B cell (primary cell): Measurements from ENCODE around the gene AFF1. TPM values are rescaled to one million over a fixed set of nuclear protein-coding genes. Genes with fewer than 3 reads are reported as not detected.

ENCODE experiments used
- ATAC-seq: fragments of 200-7000 bp; cut with Tn5 transposase; one replicate; pipeline ENCODE4 v1.10.0; 2021; ENCODE audit warnings: low read depth, mild to moderate bottlenecking, moderate number of reproducible peaks, moderate library complexity
- CTCF ChIA-PET: fragments of 350-600 bp; sonication (Branson Sonifier 250); formaldehyde crosslinking; loops from one replicate; lab custom pipeline; 2021; ENCODE audit warnings: antibody characterized with exemption, inconsistent platforms; lab: Charles Lee
- POLR2A ChIA-PET: fragments of 350-600 bp; sonication (Branson Sonifier 250); formaldehyde crosslinking; loops from one replicate; lab custom pipeline; 2021; ENCODE audit warnings: antibody characterized with exemption; lab: Charles Lee
- DNase-seq: peaks from one replicate; pipeline ENCODE4 v3.0.0; 2013
- H2AFZ ChIP-seq: 2 replicates; pipeline ENCODE4 v1.6.1; 2012; ENCODE audit warnings: mild to moderate bottlenecking, low read depth, low read length; ENCODE audit not compliant: insufficient read depth, poor library complexity, severe bottlenecking
- H3K27ac ChIP-seq, 2 donors: 1 replicate in 1 of 2; 2 replicates in 1 of 2; pipeline ENCODE4 v1.5.1; 2012 to 2013; ENCODE audit warnings: low read length in 2 of 2, mild to moderate bottlenecking in 2 of 2, moderate library complexity in 1 of 2
- H3K27me3 ChIP-seq, 4 experiments: fragments of 200-600 bp in 1 of 4; sonication (generic) in 1 of 4; replicated peaks in 1 of 4; 1 replicate in 2 of 4; 2 replicates in 2 of 4; pipeline versions ENCODE4 v1.6.1 to v1.7.0; 2013 to 2016; ENCODE audit warnings: low read length in 3 of 4, mild to moderate bottlenecking in 2 of 4, mixed read lengths in 1 of 4, moderate library complexity in 1 of 4; ENCODE audit not compliant: insufficient read depth in 4 of 4, control insufficient read depth in 3 of 4; ENCODE audit errors: control extremely low read depth in 1 of 4
- H3K36me3 ChIP-seq, 2 experiments: replicated peaks in 1 of 2; 1 replicate in 1 of 2; 2 replicates in 1 of 2; pipeline versions ENCODE4 v1.6.1 to v1.7.1; 2013; ENCODE audit warnings: low read length in 1 of 2; ENCODE audit not compliant: insufficient read depth in 2 of 2, control insufficient read depth in 1 of 2; ENCODE audit errors: control extremely low read depth in 1 of 2, extremely low read depth in 1 of 2
- H3K4me1 ChIP-seq, 2 donors: fragments of 200-600 bp in 1 of 2; sonication (generic) in 1 of 2; 1 replicate in 1 of 2; 2 replicates in 1 of 2; pipeline versions ENCODE4 v1.5.1 to v1.6.1; 2013 to 2017; ENCODE audit warnings: low read length in 2 of 2; ENCODE audit not compliant: control insufficient read depth in 2 of 2, insufficient read depth in 2 of 2
- H3K4me2 ChIP-seq: replicated peaks from 2 replicates; pipeline ENCODE3; 2012; ENCODE audit warnings: mild to moderate bottlenecking, low read depth, low read length; ENCODE audit not compliant: poor library complexity, severe bottlenecking
- H3K4me3 ChIP-seq, 5 experiments: fragments of 200-600 bp in 1 of 5; sonication (generic) in 1 of 5; 1 replicate in 3 of 5; 2 replicates in 2 of 5; pipeline versions ENCODE4 v1.5.1 to v1.7.0; 2011 to 2016; ENCODE audit warnings: low read length in 4 of 5, mild to moderate bottlenecking in 4 of 5, low read depth in 2 of 5, control low read depth in 1 of 5, moderate library complexity in 1 of 5; ENCODE audit not compliant: insufficient read depth in 1 of 5; ENCODE audit errors: control extremely low read depth in 1 of 5, extremely low read depth in 1 of 5
- H3K79me2 ChIP-seq: fragments of 200-600 bp; sonication (generic); one replicate; pipeline ENCODE4 v1.6.0; 2016; ENCODE audit warnings: low read length; ENCODE audit not compliant: control insufficient read depth, insufficient read depth
- H3K9ac ChIP-seq: fragments of 200-600 bp; sonication (generic); 2 replicates; pipeline ENCODE4 v1.6.1; 2017; ENCODE audit warnings: mild to moderate bottlenecking, low read length, moderate library complexity
- H3K9me3 ChIP-seq, 3 donors: one replicate each; pipeline versions ENCODE4 v1.6.1 to v1.7.1; 2013; ENCODE audit warnings: low read length in 2 of 3; ENCODE audit not compliant: control insufficient read depth in 2 of 3, insufficient read depth in 1 of 3; ENCODE audit errors: control extremely low read depth in 1 of 3
- H4K20me1 ChIP-seq: 2 replicates; pipeline ENCODE4 v1.6.0; 2012; ENCODE audit warnings: mild to moderate bottlenecking, low read length; ENCODE audit not compliant: insufficient read depth, control insufficient read depth, poor library complexity, severe bottlenecking
- H3K27ac Mint-ChIP-seq: one replicate; pipeline ENCODE4 v1.8.0; 2021; ENCODE audit warnings: mixed read lengths
- H3K27me3 Mint-ChIP-seq: one replicate; pipeline ENCODE4 v1.8.0; 2021; ENCODE audit warnings: mixed read lengths
- H3K4me1 Mint-ChIP-seq: one replicate; pipeline ENCODE4 v1.8.0; 2021; ENCODE audit warnings: mixed read lengths
- H3K4me3 Mint-ChIP-seq: one replicate; pipeline ENCODE4 v1.8.0; 2021; ENCODE audit warnings: mixed read lengths
- H3K9me3 Mint-ChIP-seq: one replicate; pipeline ENCODE4 v1.8.0; 2022; ENCODE audit warnings: mixed read lengths; ENCODE audit not compliant: insufficient read depth
- CTCF ChIP-seq: fragments of 200-600 bp; IDR thresholded peaks from one replicate; pipeline ENCODE4 v1.8.0; 2022; ENCODE audit warnings: antibody characterized with exemption, mild to moderate bottlenecking
- EZH2 ChIP-seq: IDR thresholded peaks from 2 replicates; pipeline ENCODE4 v1.6.1; 2012; ENCODE audit warnings: borderline replicate concordance, low read depth, mild to moderate bottlenecking, moderate library complexity, low read length; ENCODE audit not compliant: insufficient read depth, poor library complexity, severe bottlenecking
- WGBS: methylation state at CpG from one replicate; pipeline ENCODE4 v1.1.5; 2013; ENCODE audit warnings: missing lambda C conversion rate; ENCODE audit not compliant: insufficient coverage; 5-methylcytosine and 5-hydroxymethylcytosine counted together
- intact Hi-C: fragments of 100-400 bp; cut with micrococcal nuclease; formaldehyde crosslinking; loops from one replicate; pipeline ENCODE4 v1.10.0; 2022
- polyA plus RNA-seq: library from polyadenylated mRNA; depleted of rRNA; stranded (reverse); fragments of >200 nt; gene quantifications from 2 replicates; pipeline ENCODE4 v1.2.3, GENCODE V29; 2012
- total RNA-seq, 2 donors: library from RNA; stranded (reverse); fragments of 120-200 nt in 1 of 2; gene quantifications; 1 replicate in 1 of 2; 2 replicates in 1 of 2; pipeline versions ENCODE4 v1.2.3 to v1.2.4, GENCODE V29; 2013 to 2022

Gene AFF1
- total and polyA plus RNA-seq, 2 donors (not counting 1 experiment from before 2014, with no cell fraction given): 15.3 to 135 TPM

GRCh38 chr4:86890790-86891189, 44.0 kb upstream of the AFF1 start:
- Mint-ChIP-seq H3K27ac (no peak overlapping the region), H3K4me3 (no peak overlapping the region), H3K27me3 (peaks cover 29% of the 10 kb centered on the region), H3K9me3 (no peaks in the 10 kb centered on the region), H3K4me1 (peaks cover 9% of the 10 kb centered on the region)
- no peaks in the 10 kb centered on the region for H3K79me2 ChIP-seq
- no peaks in the 10 kb centered on the region for H4K20me1 ChIP-seq
- TF ChIP-seq CTCF (no peak), EZH2 (no peak)
- H3K27me3 ChIP-seq: peaks cover 0 to 24% (median 9%) of the 10 kb centered on the region in 4 experiments
- WGBS: 93% methylated on average over 6 of the region's 7 CpGs
- H3K9ac ChIP-seq: no peak overlapping the region
- H3K9me3 ChIP-seq: no peaks in the 10 kb centered on the region
- ChIA-PET POLR2A (no interaction called here), CTCF (interaction anchor here (1.3 kb wide), 1 partner anchor 394 kb away, joined by 7 read pairs; no protein-coding TSS in a partner anchor)
- H3K27ac ChIP-seq: no peak overlapping the region
- H3K4me1 ChIP-seq: peaks cover 10 to 13% of the 10 kb centered on the region in 2 donors
- no peak overlapping the region for H3K4me3 ChIP-seq
- no peaks in the 10 kb centered on the region for H3K36me3 ChIP-seq
- no peak overlapping the region for H3K4me2 ChIP-seq
- ATAC-seq (no peak), DNase-seq (no peak)
- H2AFZ ChIP-seq: no peak overlapping the region
- intact Hi-C loops: no loop called here

GRCh38 chr4:86891762-86892635, 42.8 kb upstream of the AFF1 start, which contains the start of gene C4orf36:
TSS of gene C4orf36 (minus strand) at chr4:86892422. CDS start at chr4:86891520, 902 bp downstream.
- H3K9me3 Mint-ChIP-seq: no peaks in the 10 kb centered on the region
- H3K27me3 Mint-ChIP-seq: peaks cover 29% of the 10 kb centered on the region
- no peaks in the 10 kb centered on the region for H3K79me2 ChIP-seq
- no peak within 1 kb of the TSS for H3K27ac ChIP-seq
- CTCF ChIA-PET: interaction anchor here (1.4 to 1.9 kb wide), 2 partner anchors 9 to 393 kb away, joined by 3 to 9 read pairs; no protein-coding TSS in a partner anchor
- ATAC-seq (peak; percentile 21), DNase-seq (peak; percentile 27)
- H3K36me3 ChIP-seq: no peaks in the 10 kb centered on the region
- H4K20me1 ChIP-seq: no peaks in the 10 kb centered on the region
- TF ChIP-seq CTCF (no peak), EZH2 (no peak)
- intact Hi-C loops: no loop called here
- POLR2A ChIA-PET: no interaction called here
- H3K4me1 Mint-ChIP-seq: peaks cover 9% of the 10 kb centered on the region
- H3K27ac Mint-ChIP-seq: no peak within 1 kb of the TSS
- H2AFZ ChIP-seq: peak within 1 kb of the TSS; percentile 73
- H3K4me3 ChIP-seq: peak within 1 kb of the TSS; percentile 0 to 58 (median 48)
- 2% methylated on average over 84 of the region's 84 CpGs for WGBS
- H3K9me3 ChIP-seq: no peaks in the 10 kb centered on the region
- peaks cover 0 to 24% (median 9%) of the 10 kb centered on the region in 4 experiments for H3K27me3 ChIP-seq
- peak within 1 kb of the TSS; percentile 80 for H3K4me3 Mint-ChIP-seq
- H3K4me2 ChIP-seq: peak within 1 kb of the TSS; percentile 92
- peaks cover 10 to 13% of the 10 kb centered on the region in 2 donors for H3K4me1 ChIP-seq
- peak within 1 kb of the TSS; percentile 62 for H3K9ac ChIP-seq
